WERI-Rb-1 (cell line): ENCODE data around the gene TMEM51.

Source experiments
- DNase-seq: peaks from one replicate; pipeline ENCODE4 v3.0.0-alpha.2; 2020
- H3K27ac ChIP-seq: fragments of 250-450 bp; sonication (Bioruptor Pico); 2 replicates; pipeline ENCODE4 v1.5.1; 2020; ENCODE audit warnings: mild to moderate bottlenecking, moderate library complexity
- H3K27me3 ChIP-seq: fragments of 250-450 bp; sonication (Bioruptor Pico); 2 replicates; pipeline ENCODE4 v1.5.1; 2021; ENCODE audit warnings: mild to moderate bottlenecking, low read depth, moderate library complexity; ENCODE audit not compliant: insufficient read depth, severe bottlenecking
- H3K36me3 ChIP-seq: fragments of 250-450 bp; sonication (Bioruptor Pico); 2 replicates; pipeline ENCODE4 v1.5.1; 2020; ENCODE audit warnings: mild to moderate bottlenecking, moderate library complexity
- H3K4me3 ChIP-seq: 2 replicates; pipeline ENCODE4 v1.5.1; 2011; ENCODE audit warnings: low read depth, mild to moderate bottlenecking, control low read depth, low read length
- H3K9me3 ChIP-seq: fragments of 250-450 bp; sonication (Bioruptor Pico); 2 replicates; pipeline ENCODE4 v1.5.1; 2021; ENCODE audit warnings: mild to moderate bottlenecking, moderate library complexity; ENCODE audit not compliant: severe bottlenecking
- TF ChIP-seq, protein P1 (sequence below): IDR thresholded peaks from 2 replicates; pipeline ENCODE4 v1.5.1; 2011; ENCODE audit warnings: low read depth, mild to moderate bottlenecking, control low read depth, inconsistent platforms, low read length

Gene TMEM51

DNA sequence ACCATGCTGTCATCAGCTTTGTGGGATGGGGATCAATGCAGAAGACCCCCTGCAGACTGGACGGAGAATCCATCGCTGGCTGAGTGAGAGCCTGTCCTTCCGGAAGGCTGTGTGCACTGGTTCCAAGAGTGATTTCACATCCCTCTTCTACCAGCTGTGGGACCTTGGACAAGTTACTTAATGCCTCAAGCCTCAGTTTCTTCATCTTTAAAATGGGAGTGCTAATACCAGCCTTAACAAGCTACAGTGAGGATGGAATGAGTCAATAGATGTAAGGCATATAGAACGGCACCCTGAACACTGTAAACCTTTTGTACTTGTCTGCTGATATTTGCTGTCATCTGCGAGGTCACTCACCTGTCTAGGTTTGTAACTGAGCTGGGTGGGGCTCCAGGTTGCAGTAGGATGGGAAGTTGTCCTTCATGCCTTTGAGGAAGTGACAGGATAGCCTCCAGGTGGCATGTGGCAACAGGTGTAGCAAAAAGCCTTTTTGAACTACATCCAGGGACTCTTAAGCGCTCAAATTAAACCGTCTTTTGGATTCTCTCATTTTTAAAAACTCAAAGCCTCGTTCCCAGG is 27.5 kb downstream of the TMEM51 start:
- TF ChIP-seq, protein P1, sequence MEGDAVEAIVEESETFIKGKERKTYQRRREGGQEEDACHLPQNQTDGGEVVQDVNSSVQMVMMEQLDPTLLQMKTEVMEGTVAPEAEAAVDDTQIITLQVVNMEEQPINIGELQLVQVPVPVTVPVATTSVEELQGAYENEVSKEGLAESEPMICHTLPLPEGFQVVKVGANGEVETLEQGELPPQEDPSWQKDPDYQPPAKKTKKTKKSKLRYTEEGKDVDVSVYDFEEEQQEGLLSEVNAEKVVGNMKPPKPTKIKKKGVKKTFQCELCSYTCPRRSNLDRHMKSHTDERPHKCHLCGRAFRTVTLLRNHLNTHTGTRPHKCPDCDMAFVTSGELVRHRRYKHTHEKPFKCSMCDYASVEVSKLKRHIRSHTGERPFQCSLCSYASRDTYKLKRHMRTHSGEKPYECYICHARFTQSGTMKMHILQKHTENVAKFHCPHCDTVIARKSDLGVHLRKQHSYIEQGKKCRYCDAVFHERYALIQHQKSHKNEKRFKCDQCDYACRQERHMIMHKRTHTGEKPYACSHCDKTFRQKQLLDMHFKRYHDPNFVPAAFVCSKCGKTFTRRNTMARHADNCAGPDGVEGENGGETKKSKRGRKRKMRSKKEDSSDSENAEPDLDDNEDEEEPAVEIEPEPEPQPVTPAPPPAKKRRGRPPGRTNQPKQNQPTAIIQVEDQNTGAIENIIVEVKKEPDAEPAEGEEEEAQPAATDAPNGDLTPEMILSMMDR, result no peak
- Histone ChIP-seq H3K36me3 (no peaks in the 10 kb centered on the region; the same call in 1 of the 2 replicates), H3K27me3 (no peaks in the 10 kb centered on the region), H3K9me3 (no peaks in the 10 kb centered on the region), H3K27ac (no peak overlapping the region), H3K4me3 (no peak overlapping the region)
- no peak for DNase-seq

DNA sequence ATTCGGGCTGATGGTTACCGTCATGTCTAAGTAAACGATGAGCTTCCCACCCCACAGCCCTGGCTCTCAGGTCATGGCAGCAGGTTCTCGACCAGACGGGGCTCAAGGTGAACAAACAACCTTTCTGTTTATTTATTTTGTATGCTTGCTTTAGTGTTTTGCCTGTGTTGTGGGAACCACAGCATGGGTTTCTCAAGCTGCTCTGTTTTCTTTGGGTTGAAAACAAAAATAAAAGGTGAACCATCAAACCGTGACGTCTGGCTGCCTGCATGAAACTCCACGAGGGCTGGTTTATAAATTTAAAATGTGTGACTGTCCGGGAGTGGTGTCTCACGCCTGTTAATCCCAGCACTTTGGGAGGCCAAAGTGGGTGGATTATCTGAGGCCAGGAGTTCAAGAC is 28.0 kb downstream of the TMEM51 start:
- Histone ChIP-seq H3K4me3 (no peak overlapping the region), H3K9me3 (no peaks in the 10 kb centered on the region), H3K36me3 (no peaks in the 10 kb centered on the region; the same call in 1 of the 2 replicates), H3K27me3 (no peaks in the 10 kb centered on the region), H3K27ac (no peak overlapping the region)
- TF ChIP-seq, protein P1, result no peak
- no peak for DNase-seq

DNA sequence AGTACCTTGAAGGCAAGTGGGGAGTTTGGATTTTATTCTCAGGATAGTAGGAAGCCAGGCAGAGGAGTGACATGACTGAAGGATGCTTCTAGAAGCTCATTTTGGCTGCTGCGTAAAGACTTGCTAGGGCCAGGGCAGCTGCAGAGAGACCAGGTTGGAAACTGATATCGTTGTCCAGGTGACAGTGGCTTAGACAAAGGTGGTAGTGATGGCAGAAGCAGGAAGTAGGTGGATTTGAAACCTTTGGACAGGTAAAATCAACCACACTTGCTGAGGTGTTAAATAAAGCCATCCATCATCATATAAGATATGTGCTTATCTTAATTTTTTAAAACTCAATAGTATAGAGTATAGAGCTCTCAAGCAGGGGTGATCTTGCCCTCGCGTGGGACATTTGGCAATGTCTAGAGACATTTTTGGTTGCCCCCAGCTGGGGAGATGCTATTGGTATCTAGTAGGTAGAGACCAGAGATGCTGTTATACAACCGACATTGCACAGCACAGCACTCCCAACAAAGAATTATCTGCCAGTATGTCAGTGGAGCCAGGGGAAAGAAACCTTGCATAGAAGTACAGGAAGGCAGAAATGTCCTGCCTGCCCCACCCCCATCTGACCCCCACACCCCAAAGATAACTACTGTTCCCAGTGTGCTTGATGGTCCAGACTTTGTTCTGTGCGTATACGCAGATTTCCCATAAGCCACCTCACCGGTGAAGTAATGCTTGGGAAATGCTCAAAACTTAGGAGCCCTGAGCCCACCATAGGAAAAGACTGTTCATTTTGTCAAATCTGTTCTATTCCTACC is 31.1 kb downstream of the TMEM51 start:
- H3K27me3 ChIP-seq, result no peaks in the 10 kb centered on the region
- H3K9me3 ChIP-seq, result no peaks in the 10 kb centered on the region
- no peaks in the 10 kb centered on the region for H3K36me3 ChIP-seq
- no peak overlapping the region for H3K4me3 ChIP-seq
- DNase-seq, result no peak
- TF ChIP-seq, protein P1, result no peak
- H3K27ac ChIP-seq, result no peak overlapping the region

DNA sequence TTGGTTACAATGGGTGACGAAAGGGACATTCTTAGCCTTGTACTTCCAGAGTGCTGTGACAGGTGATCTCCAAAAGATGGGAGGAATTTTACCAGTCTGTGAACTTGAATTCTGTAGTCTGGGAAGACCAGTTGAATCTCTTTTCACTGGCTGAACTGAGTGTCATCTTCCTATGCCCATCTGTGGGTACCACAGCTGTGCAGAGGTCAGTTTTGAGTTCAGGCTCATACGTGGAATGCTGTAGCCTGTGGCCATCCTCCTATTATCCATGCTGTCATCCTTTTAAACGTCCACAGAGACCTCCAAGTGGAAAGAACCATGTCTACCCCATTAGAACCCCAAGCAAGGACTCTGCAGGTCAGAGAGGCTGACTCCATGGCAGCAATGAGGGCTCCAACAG is 32.1 kb downstream of the TMEM51 start:
- Histone ChIP-seq H3K27me3 (no peaks in the 10 kb centered on the region), H3K36me3 (no peaks in the 10 kb centered on the region), H3K27ac (no peak overlapping the region), H3K4me3 (no peak overlapping the region), H3K9me3 (no peaks in the 10 kb centered on the region)
- TF ChIP-seq, protein P1, result no peak
- DNase-seq, result no peak

DNA sequence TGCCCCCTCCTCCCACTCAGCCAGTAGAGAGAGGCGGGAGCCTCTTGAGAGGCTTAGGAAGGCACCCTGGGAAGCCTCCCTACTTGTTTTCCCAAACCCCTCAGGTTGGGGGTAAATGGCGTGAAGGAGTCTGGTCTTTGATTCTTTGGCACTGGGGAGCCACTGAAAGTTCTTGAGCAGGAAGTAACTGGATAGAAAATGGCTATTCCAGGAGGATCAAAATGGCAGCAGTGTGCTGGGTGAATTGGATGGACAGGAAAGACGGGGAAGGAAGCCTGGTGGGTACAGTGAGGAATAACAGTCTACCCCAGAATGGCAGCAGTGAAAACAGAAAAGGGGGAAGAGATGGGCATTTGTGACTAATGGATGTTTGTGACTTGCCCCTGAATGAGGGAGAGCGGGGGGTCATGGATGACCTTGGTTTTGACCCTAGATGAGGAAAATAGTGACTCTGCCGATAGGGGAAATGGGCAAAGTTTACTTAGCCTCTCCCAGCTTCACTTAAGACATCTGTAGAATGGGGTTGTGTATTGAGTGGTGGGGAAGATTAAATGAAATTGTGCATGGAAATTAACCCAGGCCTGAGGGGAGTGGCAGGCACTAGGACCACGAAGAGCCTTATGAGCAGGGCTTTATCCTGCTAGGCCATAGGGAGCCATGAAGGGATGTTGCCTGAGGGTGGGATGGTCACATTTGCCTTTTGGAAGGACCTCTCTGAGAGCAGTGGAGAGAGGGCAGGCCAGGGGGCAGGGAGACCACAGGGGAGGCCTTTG is 32.7 kb downstream of the TMEM51 start:
- Histone ChIP-seq H3K4me3 (no peak overlapping the region), H3K9me3 (no peaks in the 10 kb centered on the region), H3K27me3 (no peaks in the 10 kb centered on the region), H3K36me3 (no peaks in the 10 kb centered on the region), H3K27ac (no peak overlapping the region)
- DNase-seq, result no peak
- TF ChIP-seq, protein P1, result no peak
